Lung (tissue), 12 donors: ENCODE results near the gene FHOD3. TPM values are rescaled to one million over a fixed set of nuclear protein-coding genes. Genes with fewer than 3 reads are reported as not detected.

ENCODE experiments used
- ATAC-seq: fragments of 200-7000 bp; cut with Tn5 transposase; one replicate; pipeline ENCODE4 v1.9.1; 2020; ENCODE audit warnings: moderate number of reproducible peaks; ENCODE audit not compliant: insufficient read depth, low FRiP score
- DNase-seq, 3 donors: peaks; one replicate each; pipeline ENCODE4 v3.0.0-alpha.2; 2013 to 2017
- H3K27ac ChIP-seq, 2 donors: one replicate each; pipeline ENCODE4 v1.5.1; 2013; ENCODE audit warnings: mild to moderate bottlenecking in 2 of 2, moderate library complexity in 2 of 2, control low read depth in 1 of 2, inconsistent platforms in 1 of 2, low read depth in 1 of 2, low read length in 1 of 2
- H3K27me3 ChIP-seq, 3 donors: one replicate each; pipeline ENCODE4 v1.5.1; 2013; ENCODE audit warnings: low read length in 2 of 3; ENCODE audit not compliant: control insufficient read depth in 3 of 3, insufficient read depth in 3 of 3
- H3K36me3 ChIP-seq, 4 donors: one replicate each; pipeline ENCODE4 v1.5.1; 2013; ENCODE audit warnings: low read length in 4 of 4, mild to moderate bottlenecking in 1 of 4, moderate library complexity in 1 of 4; ENCODE audit not compliant: control insufficient read depth in 4 of 4, insufficient read depth in 4 of 4
- H3K4me1 ChIP-seq, 5 donors: one replicate each; pipeline ENCODE4 v1.5.1; 2013; ENCODE audit warnings: low read length in 5 of 5, mild to moderate bottlenecking in 2 of 5, moderate library complexity in 1 of 5; ENCODE audit not compliant: control insufficient read depth in 5 of 5, insufficient read depth in 5 of 5
- H3K4me3 ChIP-seq: one replicate; pipeline ENCODE4 v1.5.1; 2013; ENCODE audit warnings: mild to moderate bottlenecking, control low read depth, moderate library complexity
- H3K9ac ChIP-seq, 2 donors: one replicate each; pipeline ENCODE4 v1.5.1; 2013; ENCODE audit warnings: low read length in 2 of 2, control low read depth in 1 of 2; ENCODE audit not compliant: insufficient read depth in 1 of 2
- H3K9me3 ChIP-seq, 4 donors: one replicate each; pipeline ENCODE4 v1.5.1; 2013; ENCODE audit warnings: low read length in 3 of 4, mild to moderate bottlenecking in 1 of 4, moderate library complexity in 1 of 4; ENCODE audit not compliant: control insufficient read depth in 4 of 4, insufficient read depth in 3 of 4
- WGBS, 2 donors: extraction: QIAGEN DNeasy Blood & Tissue Kit; methylation state at CpG; one replicate each; pipeline ENCODE4 v1.1.7; 2013; 5-methylcytosine and 5-hydroxymethylcytosine counted together
- polyA plus RNA-seq, 2 donors: library from polyadenylated mRNA; stranded (reverse); fragments of 200-250 nt; gene quantifications; one replicate each; pipeline ENCODE4 v1.2.1, GENCODE V29; 2013
- total RNA-seq, 2 donors: library from RNA; depleted of rRNA in 1 of 2; stranded (reverse); fragments of >200 nt in 1 of 2; gene quantifications; one replicate each; pipeline ENCODE4 v1.2.1, GENCODE V29; 2014 to 2021
- TF ChIP-seq, protein P1 (sequence below): IDR thresholded peaks from 2 replicates; pipeline ENCODE4 v1.5.1; 2012; ENCODE audit warnings: mild to moderate bottlenecking; ENCODE audit errors: control extremely low read depth, extremely low read depth
- donor health status: control.
- donor health status: control.
- donor health status: Bipolar disorder and iron deficiency.
- donor health status: healthy.
- donor health status: DM: yes; HTN: yes; CAD: no.

FHOD3 gene
- total and polyA plus RNA-seq, 4 donors = 1.0 to 7.4 (median 2.9) TPM

- TF ChIP-seq, protein P1, sequence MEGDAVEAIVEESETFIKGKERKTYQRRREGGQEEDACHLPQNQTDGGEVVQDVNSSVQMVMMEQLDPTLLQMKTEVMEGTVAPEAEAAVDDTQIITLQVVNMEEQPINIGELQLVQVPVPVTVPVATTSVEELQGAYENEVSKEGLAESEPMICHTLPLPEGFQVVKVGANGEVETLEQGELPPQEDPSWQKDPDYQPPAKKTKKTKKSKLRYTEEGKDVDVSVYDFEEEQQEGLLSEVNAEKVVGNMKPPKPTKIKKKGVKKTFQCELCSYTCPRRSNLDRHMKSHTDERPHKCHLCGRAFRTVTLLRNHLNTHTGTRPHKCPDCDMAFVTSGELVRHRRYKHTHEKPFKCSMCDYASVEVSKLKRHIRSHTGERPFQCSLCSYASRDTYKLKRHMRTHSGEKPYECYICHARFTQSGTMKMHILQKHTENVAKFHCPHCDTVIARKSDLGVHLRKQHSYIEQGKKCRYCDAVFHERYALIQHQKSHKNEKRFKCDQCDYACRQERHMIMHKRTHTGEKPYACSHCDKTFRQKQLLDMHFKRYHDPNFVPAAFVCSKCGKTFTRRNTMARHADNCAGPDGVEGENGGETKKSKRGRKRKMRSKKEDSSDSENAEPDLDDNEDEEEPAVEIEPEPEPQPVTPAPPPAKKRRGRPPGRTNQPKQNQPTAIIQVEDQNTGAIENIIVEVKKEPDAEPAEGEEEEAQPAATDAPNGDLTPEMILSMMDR = no peak
- Histone ChIP-seq H3K4me3 (no peak overlapping the region), H3K9ac (no peak overlapping the region), H3K27me3 (no peaks in the 10 kb centered on the region), H3K27ac (no peak overlapping the region), H3K9me3 (peaks cover 0 to 8% (median 2%) of the 10 kb centered on the region in 4 donors), H3K4me1 (no peaks in the 10 kb centered on the region), H3K36me3 (no peaks in the 10 kb centered on the region)
- no peak for DNase-seq
- no peak for ATAC-seq
- WGBS, 2 donors = 80 to 83% methylated on average over 1 of the region's 1 CpG
Observed at GRCh38 chr18:36358141-36358540, 60.6 kb downstream of the FHOD3 start.

DNA sequence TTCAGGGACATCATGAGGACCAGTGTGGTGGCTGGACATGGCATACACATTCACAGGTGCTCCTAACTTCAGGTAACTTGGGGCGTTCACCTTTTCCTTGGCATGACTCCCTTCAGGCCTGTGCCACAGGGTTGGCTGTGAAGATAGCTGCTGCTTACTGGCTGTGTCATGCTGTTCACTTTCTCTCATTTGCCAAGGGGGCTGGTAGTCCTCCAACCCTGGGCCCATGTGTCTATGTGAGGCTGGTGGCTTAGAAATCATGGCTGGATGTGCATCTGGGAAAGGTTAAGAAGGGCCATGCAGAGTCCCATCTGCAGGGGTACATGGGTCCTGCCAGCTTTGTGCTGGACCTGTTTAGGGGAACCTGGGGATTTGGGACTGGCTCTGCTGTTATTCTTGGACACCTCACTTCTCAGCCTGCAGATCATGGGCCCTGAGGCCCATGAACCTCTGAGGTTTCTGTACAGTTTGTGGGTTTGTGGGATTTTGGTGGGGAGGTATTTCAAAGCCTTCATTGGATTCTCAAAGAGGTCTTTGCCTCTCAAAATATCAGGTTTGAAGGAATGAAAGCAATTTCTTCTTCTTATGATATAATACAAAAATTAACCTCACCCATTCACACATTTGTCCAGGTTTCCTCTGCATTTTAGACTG lies 62.9 kb downstream of the FHOD3 start:
- H3K9ac ChIP-seq = no peak overlapping the region
- no peak overlapping the region for H3K27ac ChIP-seq
- ATAC-seq = no peak
- H3K27me3 ChIP-seq = no peaks in the 10 kb centered on the region
- H3K4me3 ChIP-seq = no peak overlapping the region
- no peaks in the 10 kb centered on the region for H3K36me3 ChIP-seq
- peaks cover 0 to 3% (median 1%) of the 10 kb centered on the region in 4 donors for H3K9me3 ChIP-seq
- no peak for DNase-seq
- H3K4me1 ChIP-seq = peaks cover 0 to 2% (median 0%) of the 10 kb centered on the region in 5 donors
- TF ChIP-seq, protein P1 = no peak
- WGBS, 2 donors = 95 to 100% methylated on average over 1 of the region's 1 CpG

DNA sequence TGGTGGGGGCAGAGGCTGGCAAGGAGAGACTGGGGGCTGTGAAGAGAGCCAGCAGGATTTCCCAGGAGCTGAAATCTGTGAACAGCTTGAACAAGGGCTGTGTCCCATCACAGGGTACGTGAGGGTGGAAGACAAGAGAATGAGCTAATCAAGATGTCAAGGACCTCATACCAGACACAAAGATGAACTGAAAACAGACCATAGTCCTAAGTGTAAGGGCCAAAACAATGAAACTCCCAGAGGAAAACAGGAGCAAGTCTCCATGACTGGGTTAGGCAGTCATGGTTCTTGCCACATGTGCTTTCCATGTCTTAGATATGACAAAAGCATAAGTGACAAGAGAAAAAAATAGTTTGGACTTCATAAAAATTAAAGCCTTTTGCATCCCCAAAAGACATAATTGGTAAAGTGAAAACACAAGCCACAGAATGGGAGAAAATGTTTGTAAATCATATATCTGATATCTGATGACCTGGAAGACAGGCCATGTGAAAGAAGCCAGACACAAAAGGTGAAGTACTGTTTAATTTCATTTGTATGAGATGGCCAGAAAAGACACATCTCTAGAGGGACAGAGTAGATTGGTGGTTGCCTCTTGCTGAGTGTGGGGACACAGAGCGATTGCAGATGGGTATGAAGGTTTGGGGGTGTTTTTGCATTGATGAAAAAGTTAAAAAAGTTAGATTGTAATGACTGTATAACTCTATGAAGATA lies 67.6 kb downstream of the FHOD3 start:
- ATAC-seq = no peak
- TF ChIP-seq, protein P1 = no peak
- Histone ChIP-seq H3K27me3 (peaks cover 0 to 4% (median 0%) of the 10 kb centered on the region in 3 donors), H3K9me3 (peaks cover 0 to 3% (median 1%) of the 10 kb centered on the region in 4 donors), H3K27ac (no peak overlapping the region), H3K9ac (no peak overlapping the region), H3K36me3 (no peaks in the 10 kb centered on the region), H3K4me1 (peaks cover 0 to 15% (median 0%) of the 10 kb centered on the region in 5 donors), H3K4me3 (no peak overlapping the region)
- DNase-seq = no peak
- 85 to 89% methylated on average over 2 of the region's 2 CpGs for WGBS, 2 donors
